ENCODE data around the gene KIF3A.

The KIF3A gene

DNA sequence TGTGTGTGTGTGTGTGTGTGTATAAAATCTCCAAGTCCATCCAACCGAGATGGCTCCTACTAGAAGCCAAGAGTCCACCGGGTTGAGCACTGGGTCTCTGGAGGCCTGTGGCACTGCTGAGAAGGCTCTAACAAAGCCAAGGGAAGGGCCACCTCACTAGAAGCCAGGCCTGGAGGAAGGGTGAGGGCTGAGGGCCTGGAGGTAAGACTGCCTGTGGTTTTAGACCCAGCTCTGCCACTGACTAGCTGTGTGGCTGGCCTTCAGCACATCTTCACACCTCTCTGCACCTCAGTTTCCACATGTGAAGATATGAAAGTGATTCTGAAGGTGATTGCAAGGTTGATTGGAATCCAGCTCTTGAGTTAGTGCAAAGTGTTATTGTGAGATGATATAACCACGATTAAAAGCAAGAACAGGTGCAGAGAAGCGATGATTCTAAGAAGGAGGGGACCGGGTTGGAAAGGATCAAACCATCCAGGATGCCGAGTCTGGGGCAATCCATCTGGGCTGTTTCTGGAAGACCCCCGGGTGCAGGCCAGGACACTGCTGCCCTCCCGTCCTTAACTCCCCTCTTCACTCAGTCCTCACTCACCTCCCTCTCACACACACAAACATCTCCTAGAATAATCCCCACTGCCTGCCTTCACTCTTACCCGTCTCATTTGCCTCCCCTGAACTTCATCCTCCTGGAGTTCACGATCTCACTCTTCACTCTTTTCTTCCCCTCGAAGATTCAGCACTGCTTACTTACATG is 61.2 kb downstream of the KIF3A start:
- no peak for DNase-seq

DNA sequence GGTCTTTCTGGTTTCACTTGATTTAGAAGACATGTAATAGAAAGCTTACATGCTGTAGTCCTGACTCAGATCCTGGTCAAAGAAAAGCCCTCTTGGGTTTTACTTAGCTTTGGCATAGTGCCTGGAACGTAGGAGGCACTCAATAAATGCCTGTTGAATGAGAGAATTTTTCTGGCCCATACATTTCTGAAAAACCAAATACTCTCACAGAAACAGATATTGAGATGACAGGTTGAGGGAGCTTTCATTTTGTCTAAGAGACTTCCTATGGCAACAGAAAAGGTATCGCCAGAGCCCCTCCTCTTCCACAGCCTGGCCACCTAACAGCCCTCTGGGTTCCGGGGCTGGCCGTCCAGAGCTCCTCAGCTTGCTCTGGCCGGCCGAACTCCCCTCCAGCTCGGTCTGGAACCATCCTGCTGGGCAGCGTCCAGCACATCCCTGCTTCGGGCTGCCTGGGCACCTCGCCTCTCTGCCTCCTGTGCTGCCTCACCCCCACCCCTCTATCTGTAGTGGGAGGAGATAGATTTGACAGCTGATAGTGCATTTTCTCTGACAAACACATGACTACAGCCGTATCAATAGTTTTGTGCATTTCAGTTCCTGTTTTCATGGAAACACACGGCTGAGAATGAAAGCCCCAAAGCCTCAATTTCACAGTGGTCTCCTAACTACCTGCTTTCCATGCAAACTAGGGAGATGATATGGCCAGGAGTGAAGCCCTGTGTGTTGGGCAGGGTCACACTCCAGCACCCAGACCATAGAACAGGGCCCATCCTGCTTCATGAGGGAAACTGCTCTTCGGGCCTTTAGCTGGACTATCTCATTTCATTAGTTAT is 62.5 kb downstream of the KIF3A start:
- DNase-seq, result no peak

DNA sequence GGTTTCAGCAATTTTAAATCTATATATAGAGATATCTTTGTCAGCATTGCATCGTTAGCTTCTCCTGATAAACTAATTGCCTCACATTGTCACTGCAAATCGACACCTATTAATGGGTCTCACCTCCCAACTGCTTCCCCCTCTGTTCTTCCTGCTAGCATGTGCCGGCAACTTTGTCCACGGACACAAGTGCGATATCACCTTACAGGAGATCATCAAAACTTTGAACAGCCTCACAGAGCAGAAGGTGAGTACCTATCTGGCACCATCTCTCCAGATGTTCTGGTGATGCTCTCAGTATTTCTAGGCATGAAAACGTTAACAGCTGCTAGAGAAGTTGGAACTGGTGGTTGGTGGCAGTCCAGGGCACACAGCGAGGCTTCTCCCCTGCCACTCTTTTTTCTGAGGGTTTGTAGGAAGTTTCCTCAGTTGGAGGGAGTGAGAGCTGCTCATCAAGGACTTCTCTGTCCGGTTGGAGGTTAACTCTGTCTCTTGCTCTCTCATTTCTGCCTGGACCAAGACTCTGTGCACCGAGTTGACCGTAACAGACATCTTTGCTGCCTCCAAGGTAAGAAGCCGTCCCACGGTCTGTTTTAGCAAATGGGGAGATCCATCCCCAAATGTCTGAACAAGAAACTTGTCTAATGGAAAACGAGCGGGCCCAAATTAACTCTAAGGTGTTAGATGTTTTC is 63.3 kb downstream of the KIF3A start, which contains the start of gene IL4:
IL4 (plus strand) TSS at position 51 of the 692 bp plus-strand sequence; CDS start at position 113, 62 bp downstream.
- DNase-seq, result no peak

DNA sequence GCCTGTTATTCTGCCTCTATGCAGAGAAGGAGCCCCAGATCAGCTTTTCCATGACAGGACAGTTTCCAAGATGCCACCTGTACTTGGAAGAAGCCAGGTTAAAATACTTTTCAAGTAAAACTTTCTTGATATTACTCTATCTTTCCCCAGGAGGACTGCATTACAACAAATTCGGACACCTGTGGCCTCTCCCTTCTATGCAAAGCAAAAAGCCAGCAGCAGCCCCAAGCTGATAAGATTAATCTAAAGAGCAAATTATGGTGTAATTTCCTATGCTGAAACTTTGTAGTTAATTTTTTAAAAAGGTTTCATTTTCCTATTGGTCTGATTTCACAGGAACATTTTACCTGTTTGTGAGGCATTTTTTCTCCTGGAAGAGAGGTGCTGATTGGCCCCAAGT is 63.9 kb downstream of the KIF3A start:
- DNase-seq, result no peak

DNA sequence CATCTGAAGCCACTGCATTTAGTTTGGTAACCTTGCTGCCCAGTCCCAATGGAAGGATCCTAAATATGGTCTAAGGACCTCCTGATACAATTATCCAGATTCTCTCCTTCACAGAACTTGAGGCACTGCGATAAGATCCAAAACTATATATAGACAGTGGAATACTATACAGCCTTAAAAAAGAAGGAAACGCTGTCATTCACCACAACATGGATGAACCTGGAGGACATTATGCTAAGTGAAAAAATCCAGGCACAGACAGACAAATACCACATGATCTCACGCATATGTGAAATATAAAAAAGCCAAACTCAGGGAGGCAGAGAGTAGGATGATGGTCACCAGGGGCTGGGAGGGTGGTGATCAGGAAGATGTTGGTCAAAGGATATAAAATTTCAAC is 66.3 kb downstream of the KIF3A start:
- DNase-seq, result no peak

DNA sequence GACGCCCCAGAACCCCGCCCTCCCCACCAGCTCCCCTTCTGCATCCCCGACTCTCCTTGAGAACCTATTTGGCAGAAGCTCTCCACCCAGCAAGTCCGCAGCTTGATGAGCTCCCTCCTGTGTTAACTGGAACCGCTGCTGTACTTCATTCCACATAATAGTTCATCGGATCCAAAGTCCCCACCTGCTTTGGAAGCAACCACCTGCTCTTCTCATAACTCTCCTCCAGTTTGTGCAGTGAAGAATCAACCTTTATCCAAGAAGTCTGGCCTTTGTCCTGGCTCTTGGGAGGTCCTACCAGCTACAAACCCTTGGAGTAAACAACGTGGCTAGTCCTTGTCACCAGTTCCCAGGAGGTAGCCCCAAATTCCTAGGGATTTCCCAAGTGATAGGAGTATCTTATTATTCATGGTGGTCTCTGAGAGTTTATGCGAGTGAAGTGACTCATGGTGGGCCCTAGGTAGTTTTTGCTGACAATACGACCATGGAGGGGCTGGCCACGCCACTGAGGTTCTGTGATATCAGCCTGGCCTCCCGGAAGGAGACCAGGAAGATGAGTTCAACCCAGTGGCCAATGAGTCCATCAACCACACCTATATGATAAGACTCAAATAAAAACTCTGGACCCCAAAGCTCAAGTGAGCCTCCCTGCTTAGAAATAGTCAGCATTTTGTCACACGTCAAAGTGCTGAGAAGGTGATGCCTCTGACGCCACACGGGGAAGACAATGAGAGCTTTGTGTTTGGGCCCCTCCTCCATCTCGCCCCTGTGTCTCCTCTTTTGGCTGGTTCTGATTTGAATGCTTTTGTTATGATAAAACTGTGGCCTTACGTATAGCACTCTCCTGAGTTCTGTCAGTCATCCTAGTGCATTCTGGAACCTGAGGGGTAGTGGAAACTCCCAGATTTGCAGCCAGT is 67.1 kb downstream of the KIF3A start:
- no peak for DNase-seq

DNA sequence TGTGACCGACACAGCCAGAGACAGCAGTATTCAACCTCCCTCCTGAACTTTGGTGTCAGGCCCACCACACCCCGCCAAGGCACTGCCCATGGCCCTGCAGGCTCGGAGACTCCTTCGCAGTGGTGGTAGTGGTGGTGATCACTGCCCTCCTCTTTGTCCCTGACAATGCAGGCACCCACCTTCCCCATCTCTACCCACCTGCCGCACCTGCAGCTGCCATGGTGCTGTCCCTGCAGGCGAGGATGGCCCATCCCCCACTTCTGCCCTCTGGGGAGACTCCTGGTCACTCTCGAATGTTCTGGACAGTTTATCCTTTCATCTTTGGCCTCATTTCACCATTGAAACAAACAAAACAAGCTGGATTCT is 67.9 kb downstream of the KIF3A start:
- no peak for DNase-seq

DNA sequence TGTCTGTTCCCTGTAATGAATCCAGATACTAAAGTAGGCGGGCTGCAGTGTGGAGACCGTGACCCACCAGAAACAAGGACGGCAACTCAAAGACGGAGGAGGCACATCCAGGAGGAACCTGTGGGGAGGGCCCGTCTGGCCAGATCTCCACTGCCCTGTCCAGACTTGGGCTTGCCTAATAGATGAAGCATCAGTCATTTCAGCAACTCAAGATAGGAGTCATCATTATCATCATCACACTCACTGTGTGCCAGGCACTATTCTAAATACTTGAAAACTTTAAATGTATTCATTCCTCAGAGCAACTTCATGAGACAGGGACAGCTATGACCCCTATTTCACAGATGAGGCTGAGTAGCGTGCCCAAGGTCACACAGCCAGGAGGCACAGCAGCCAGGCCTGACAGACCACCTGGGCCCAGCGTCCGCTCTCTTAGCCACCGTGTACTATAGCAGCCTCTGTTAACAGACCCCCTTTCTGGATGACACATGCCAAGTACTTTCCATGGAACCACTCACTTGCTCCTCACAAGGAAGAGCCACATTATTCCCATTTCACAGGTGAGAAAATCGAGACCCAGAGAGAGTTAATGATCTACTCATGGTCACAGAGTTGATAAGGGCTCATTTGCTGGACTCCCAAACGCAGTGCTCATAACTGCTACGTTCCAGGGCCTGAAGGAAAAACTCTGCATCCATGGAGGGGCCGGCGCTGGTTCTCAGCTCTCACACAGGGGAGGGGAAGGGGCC is 68.5 kb downstream of the KIF3A start:
- DNase-seq, result no peak

DNA sequence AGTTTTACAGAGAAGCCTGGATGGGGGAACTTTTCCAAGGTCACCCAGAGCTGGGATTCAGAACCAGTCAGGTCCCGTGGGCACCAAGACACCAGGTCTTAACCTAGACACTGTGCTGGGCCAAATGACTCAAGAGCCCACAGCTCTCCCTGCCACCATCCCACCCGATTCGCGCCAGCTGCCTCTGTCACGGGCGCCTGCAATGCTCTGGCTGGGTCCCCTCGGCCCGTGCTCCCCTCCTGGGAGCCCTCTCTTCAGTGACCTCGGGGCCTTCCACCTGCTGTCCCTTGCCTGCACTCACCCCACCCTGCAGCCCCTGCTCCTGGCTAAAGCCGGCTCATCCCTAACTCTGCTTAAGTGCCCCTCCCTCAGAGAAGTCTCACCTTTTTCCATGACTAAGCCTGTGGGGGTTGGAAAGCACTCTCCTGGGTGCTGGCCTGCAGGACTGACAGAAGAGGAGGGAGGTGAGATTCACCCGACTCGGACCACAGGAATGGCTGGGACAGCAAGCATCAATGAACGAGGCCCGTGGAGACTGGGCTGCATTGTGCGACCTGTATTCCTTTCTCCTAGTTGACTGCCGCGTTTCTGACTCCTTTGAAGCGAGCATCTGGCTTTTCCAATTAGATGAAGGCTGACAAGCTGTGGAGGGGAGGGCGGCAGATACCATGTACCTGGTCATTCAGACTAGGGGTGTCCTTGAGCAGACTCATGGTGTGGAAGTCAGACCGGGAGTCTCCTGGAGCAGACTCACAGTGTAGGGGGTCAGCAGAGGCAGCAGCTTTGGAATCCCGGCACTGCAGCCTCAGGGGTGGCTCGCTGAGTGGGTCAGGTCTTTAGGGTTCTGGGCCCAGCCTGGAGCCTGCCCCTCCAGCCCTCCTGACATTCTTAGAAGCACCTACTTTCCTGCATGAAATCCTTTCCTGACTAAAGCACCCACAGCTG is 69.3 kb downstream of the KIF3A start:
- no peak for DNase-seq

DNA sequence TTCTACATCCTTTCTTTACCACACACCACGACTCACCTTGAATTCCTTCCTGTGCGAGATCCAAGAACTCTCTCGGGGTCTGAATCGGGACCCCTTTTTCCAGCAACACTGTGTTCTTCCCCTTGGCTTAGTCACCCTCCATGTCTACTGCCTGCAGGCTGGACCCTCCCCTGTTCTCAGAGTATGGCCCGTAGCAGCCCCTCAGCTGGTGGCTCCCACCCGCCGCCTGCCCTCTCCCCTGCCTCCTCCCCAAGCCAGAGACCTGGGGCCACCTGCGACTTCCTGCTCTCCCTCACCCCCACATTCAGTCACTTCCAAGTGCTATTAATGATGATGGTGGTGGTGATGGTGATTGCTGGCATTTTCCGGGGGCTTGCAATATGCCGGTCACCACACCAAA is 70.0 kb downstream of the KIF3A start:
- DNase-seq, result no peak

DNA sequence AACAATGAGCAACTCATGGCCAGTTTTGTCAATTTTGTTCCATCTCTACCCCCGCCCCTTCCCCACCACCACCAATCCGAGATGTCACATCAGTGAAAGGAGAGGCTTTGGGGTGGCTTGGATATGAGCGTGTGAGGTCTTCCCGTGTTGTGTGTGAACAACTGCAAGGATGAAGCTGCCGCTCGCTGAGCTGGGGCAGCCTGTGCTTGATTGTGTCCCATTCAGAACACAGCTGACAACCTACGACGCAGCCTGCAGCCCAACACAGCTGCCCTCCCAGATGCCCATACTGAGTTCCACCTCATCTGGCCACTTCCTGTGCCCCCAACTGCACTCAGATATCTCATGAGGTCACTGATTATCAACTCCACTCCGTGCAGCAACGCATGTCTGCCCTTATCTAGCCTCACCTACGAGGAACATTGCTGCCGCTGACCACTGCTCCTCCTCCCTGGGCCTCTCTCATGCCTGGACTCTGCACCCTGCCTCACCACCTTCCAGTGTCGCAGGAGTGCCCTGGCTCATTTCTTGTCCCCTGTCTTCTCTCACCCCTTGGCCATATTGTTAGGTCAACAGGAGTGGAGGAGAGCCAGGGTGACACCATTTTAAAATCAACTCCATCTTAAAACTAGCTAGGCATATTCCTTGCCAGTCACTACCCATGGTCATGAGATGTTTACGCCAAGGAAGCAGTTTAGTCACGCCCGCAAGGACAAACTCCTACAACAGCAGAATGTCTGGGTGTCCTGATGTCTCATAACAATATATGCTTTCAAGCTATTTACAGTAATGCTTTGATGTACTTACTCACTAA is 70.8 kb downstream of the KIF3A start:
- no peak for DNase-seq

DNA sequence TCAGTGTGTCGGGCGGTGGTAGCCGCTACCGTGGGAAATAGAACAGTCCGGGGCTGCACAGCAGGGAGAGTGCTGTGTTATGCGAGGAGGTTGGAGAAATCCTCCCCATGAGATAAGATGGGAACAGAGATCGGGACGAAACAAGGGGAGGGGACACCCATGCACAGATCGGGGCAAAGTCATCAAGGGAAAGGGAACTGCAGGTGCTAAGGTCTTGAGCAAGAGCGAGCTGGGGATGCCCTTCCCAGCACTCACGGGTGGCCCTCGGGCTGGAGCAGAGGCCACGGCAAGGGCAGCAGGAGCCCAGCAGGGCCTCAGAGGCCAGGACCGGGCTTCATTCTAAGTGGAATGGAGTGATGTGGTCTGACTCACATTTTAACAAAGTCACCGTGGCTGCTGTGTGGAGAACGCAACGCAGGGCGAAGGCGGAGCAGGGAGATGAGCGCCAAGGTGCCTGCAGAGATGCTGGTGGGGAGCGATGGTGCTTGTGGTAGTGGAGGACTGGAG is 71.7 kb downstream of the KIF3A start:
- no peak for DNase-seq

DNA sequence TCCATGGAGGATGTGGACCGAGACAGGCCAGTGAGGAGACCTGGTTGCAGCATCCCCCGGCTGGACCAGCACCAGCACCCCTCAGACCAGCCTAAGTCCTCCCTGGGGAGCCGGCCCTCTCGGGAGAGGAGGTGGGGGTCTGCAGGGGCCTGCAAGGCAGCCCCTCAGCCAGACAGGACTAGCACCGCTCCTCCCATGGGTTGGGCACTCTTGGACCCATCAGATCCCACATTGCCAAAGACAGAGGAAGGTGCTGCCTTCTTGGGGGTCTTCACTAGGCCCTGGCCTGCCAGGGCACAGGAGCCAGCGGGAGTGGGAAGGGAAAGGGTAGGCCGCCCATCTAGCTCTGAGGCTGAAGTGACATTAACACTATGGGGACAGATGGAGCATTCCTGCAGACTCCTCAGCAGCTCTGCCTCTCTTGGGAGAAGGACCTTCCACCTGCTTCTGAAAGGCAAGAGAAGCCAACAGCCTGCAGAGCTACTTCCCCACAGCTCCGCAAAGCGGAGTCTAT is 72.6 kb downstream of the KIF3A start:
- DNase-seq, result no peak

DNA sequence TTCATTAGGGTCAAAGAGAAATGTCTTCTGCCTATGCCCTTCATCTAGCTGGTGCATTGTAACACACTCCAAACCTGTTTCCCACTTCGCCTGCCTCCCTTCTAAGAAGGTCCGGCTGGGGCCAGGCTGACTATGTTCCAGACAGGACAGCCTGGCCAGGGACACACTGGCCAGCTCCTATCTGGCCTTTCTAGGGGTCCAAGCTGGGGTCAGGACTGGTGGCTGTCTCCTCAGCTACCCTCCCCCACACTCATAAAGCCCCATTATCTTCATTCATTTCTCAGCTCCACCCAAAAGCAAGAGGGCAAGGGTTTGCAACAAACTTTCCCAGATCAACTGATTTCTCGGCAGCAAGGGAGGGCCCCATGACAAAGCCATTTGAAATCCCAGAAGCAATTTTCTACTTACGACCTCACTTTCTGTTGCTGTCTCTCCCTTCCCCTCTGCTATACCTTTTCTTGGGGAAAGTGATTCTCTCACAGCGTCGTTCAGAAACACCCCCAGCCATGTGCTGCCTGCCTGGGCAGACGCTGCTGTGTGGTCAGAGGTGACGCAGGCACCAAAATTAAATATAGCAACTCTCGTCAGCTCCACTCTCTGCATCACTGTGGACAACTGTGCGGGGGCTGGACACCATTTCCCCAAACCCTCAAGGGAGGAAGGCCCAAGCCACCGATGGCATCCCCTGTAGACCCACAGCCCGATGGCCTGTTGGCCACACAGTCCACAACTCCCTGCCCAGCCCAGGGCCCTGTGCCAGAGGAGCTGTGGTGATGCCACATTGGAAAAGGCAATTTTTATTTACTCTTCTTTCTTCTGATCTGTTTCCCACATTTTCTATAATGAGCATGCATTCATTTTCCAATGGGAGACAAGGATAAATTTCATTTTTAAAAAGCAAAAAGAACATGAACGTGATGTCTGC is 73.3 kb downstream of the KIF3A start:
- no peak for DNase-seq

DNA sequence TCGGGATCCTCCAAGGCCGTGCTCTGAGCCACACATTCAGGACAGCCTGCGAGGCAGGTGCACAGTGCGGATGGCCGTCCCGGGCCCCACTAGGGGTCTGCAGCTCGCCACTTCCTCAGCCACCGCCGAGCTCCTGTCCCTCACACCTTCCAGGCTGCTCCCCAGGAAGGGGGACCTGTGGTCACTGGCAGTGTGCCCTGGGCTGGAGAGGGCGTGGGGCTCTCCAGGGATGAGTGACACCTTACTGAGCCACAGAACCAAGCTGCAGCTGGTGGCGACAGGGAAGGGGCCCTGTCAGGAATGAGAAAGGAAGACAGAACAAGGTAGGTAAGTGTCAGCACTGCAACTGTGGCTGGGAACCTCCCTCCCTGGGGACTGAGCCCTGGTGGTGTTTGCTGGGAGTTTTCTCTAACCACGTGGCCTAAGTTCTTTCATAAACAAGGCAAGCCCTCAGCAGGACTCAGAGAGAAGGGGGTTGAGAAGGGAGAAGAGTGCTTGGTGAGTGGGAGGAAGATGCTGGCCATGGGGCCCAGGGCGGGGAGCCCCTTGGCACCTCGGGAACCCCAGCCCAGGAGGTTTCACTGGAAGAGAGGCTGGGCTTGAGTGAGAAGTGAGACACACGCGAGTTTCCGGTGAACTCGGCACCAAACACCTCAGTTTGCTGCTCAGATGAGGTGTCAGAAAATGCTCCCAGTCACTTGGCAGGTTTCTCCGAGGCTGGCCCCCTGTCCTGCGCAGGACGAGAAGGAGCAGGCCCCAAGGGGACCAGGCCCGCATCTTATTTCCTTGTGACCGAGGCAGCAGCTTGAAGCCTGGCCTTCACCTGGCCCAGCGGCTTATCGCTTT is 74.2 kb downstream of the KIF3A start:
- no peak for DNase-seq

DNA sequence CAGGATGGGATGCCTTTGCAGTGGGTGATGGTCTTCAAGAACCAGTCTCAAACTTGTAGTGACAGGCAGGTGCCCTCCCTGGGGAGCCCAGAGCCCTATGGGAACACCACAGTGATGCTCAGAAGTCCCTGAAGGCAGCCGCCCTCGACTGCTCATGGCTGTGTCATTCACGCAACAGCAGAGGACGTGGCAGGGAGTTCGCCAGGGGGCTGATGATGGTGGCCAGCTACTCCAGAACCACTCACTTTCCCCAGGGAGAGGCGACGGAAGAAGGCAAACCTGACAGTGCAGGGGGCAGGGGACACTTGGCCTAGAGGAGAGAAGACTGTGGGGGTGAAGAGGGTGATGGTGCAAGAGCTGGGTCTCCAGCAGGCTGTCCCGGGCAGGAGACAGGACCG is 75.3 kb downstream of the KIF3A start:
- DNase-seq, result no peak
